A172 (cell line): Measurements from ENCODE around the gene AGAP1. TPM values are rescaled to one million over a fixed set of nuclear protein-coding genes. Genes with fewer than 3 reads are reported as not detected.

ENCODE experiments used
- DNase-seq: peaks from one replicate; pipeline ENCODE4 v3.0.0-alpha.2; 2015; ENCODE audit warnings: low spot score
- total RNA-seq: library from RNA; depleted of rRNA; stranded (reverse); fragments of >200 nt; shearing (Covaris generic); gene quantifications from 2 replicates; pipeline ENCODE4 v1.2.3, GENCODE V29; 2014

Gene AGAP1
- total RNA-seq, 1 experiment from 2014 or later: 13.9 TPM

- DNase-seq: no peak
Observed at GRCh38 chr2:236156860-236157194, 663.0 kb downstream of the AGAP1 start.

GRCh38 chr2:236157366-236157765 lies 663.5 kb downstream of the AGAP1 start:
- no peak for DNase-seq

- no peak for DNase-seq
Observed at GRCh38 chr2:236157815-236158498, 664.1 kb downstream of the AGAP1 start.

GRCh38 chr2:236158969-236159777 lies 665.3 kb downstream of the AGAP1 start:
- DNase-seq: no peak

- no peak for DNase-seq
Observed at GRCh38 chr2:236159778-236160170, 665.9 kb downstream of the AGAP1 start.

- DNase-seq: no peak
Observed at GRCh38 chr2:236160366-236161081, 666.7 kb downstream of the AGAP1 start.

- DNase-seq: no peak
Observed at GRCh38 chr2:236161082-236161462, 667.2 kb downstream of the AGAP1 start.

GRCh38 chr2:236161531-236161930 lies 667.7 kb downstream of the AGAP1 start:
- DNase-seq: no peak

- no peak for DNase-seq
Observed at GRCh38 chr2:236162031-236162845, 668.4 kb downstream of the AGAP1 start.

- no peak for DNase-seq
Observed at GRCh38 chr2:236162882-236163470, 669.1 kb downstream of the AGAP1 start.

- no peak for DNase-seq
Observed at GRCh38 chr2:236163471-236164200, 669.8 kb downstream of the AGAP1 start.

GRCh38 chr2:236164201-236164924 lies 670.5 kb downstream of the AGAP1 start:
- no peak for DNase-seq

GRCh38 chr2:236164925-236165841 lies 671.3 kb downstream of the AGAP1 start:
- no peak for DNase-seq

- no peak for DNase-seq
Observed at GRCh38 chr2:236165842-236166795, 672.3 kb downstream of the AGAP1 start.

GRCh38 chr2:236166796-236167296 lies 673.0 kb downstream of the AGAP1 start:
- no peak for DNase-seq

GRCh38 chr2:236167297-236168109 lies 673.7 kb downstream of the AGAP1 start:
- DNase-seq: no peak
